HG03520 (cell line): ENCODE measurements around the gene STK11IP.

ENCODE experiments used
- ATAC-seq: cut with Tn5 transposase; IDR thresholded peaks from one replicate; pipeline ENCODE4 v1.9.1; 2021; ENCODE audit warnings: mild to moderate bottlenecking, moderate library complexity; ENCODE audit not compliant: unreplicated experiment

Gene STK11IP

GRCh38 chr2:219561179-219562048 is 36.2 kb upstream of the STK11IP start:
- ATAC-seq: no peak

- ATAC-seq: no peak
Measured at GRCh38 chr2:219562049-219563020, 35.3 kb upstream of the STK11IP start.

GRCh38 chr2:219563271-219563928 is 34.3 kb upstream of the STK11IP start:
- ATAC-seq: no peak

- ATAC-seq: no peak
Measured at GRCh38 chr2:219565130-219566080, 32.3 kb upstream of the STK11IP start.

GRCh38 chr2:219566640-219567039 is 31.0 kb upstream of the STK11IP start:
- no peak for ATAC-seq

GRCh38 chr2:219567131-219567530 is 30.5 kb upstream of the STK11IP start:
- no peak for ATAC-seq

GRCh38 chr2:219567791-219568361 is 29.8 kb upstream of the STK11IP start:
- no peak for ATAC-seq

GRCh38 chr2:219569041-219569440 is 28.6 kb upstream of the STK11IP start:
- no peak for ATAC-seq

- no peak for ATAC-seq
Measured at GRCh38 chr2:219569635-219570034, 28.0 kb upstream of the STK11IP start.

- ATAC-seq: no peak
Measured at GRCh38 chr2:219570194-219570923, 27.3 kb upstream of the STK11IP start.

GRCh38 chr2:219570924-219571310 is 26.7 kb upstream of the STK11IP start:
- ATAC-seq: no peak

GRCh38 chr2:219571311-219572236 is 26.1 kb upstream of the STK11IP start, which contains the start of gene OBSL1:
OBSL1 (minus strand) TSS chr2:219571539; CDS start chr2:219571232, 307 bp downstream.
- ATAC-seq: no peak

- ATAC-seq: no peak
Measured at GRCh38 chr2:219572237-219573001, 25.2 kb upstream of the STK11IP start, which contains the start of gene INHA. INHA (plus strand) TSS chr2:219572310; CDS start chr2:219572375, 65 bp downstream.

- no peak for ATAC-seq
Measured at GRCh38 chr2:219573166-219573565, 24.5 kb upstream of the STK11IP start.

- ATAC-seq: no peak
Measured at GRCh38 chr2:219574484-219575311, 23.0 kb upstream of the STK11IP start.
